Upper lobe of left lung (tissue), 6 donors: Measurements from ENCODE around the gene FCHO1. TPM values are rescaled to one million over a fixed set of nuclear protein-coding genes. Genes with fewer than 3 reads are reported as not detected.
A peak's percentile ranks its signal among the peaks of the same experiment; 100 is the strongest.
"Not testable (repeated sequence)": the region's sequence is repeated elsewhere in the genome, so short reads cannot be mapped to it uniquely, and the experiment has no call there.

Source experiments
- ATAC-seq, 2 donors: fragments of 200-7000 bp; cut with Tn5 transposase; one replicate each; pipeline ENCODE4 v1.9.1; 2022; ENCODE audit warnings: mild to moderate bottlenecking in 2 of 2, moderate library complexity in 2 of 2; ENCODE audit not compliant: low FRiP score in 2 of 2
- DNase-seq, 2 donors: peaks; one replicate each; pipeline ENCODE4 v3.0.0-alpha.2; 2019 to 2020
- H3K27ac ChIP-seq, 4 donors: fragments of 200-600 bp; sonication (generic); one replicate each; pipeline ENCODE4 v1.5.1; 2016 to 2019
- H3K27me3 ChIP-seq, 4 donors: fragments of 200-600 bp; sonication (generic); one replicate each; pipeline ENCODE4 v1.5.1; 2017 to 2019
- H3K36me3 ChIP-seq, 4 donors: fragments of 200-600 bp; sonication (generic); one replicate each; pipeline ENCODE4 v1.5.1; 2016 to 2019
- H3K4me1 ChIP-seq, 4 donors: fragments of 200-600 bp; sonication (generic); one replicate each; pipeline ENCODE4 v1.5.1; 2018 to 2019
- H3K4me3 ChIP-seq, 4 donors: fragments of 200-600 bp; sonication (generic); one replicate each; pipeline ENCODE4 v1.5.1; 2017 to 2019; ENCODE audit warnings: mild to moderate bottlenecking in 2 of 4, moderate library complexity in 1 of 4
- H3K9me3 ChIP-seq, 4 donors: fragments of 200-600 bp; sonication (generic); one replicate each; pipeline ENCODE4 v1.5.1; 2018 to 2019
- CTCF ChIP-seq, 6 experiments: fragments of 450-650 bp in 4 of 6; fragments of 200-600 bp in 2 of 6; sonication (generic) in 2 of 6; IDR thresholded peaks; one replicate each; pipeline ENCODE4 v1.5.1; 2016 to 2019; ENCODE audit warnings: antibody characterized with exemption in 6 of 6
- EP300 ChIP-seq, 4 donors: sonication (generic); formaldehyde crosslinking; IDR thresholded peaks; one replicate each; pipeline ENCODE4 v1.5.1; 2017; ENCODE audit warnings: antibody characterized with exemption in 4 of 4, control low read depth in 2 of 4
- POLR2A ChIP-seq, 4 donors: fragments of 450-650 bp; IDR thresholded peaks; one replicate each; pipeline ENCODE4 v1.5.1; 2016 to 2017; ENCODE audit warnings: antibody characterized with exemption in 4 of 4, mild to moderate bottlenecking in 2 of 4
- POLR2AphosphoS5 ChIP-seq, 2 donors: sonication (generic); formaldehyde crosslinking; IDR thresholded peaks; one replicate each; pipeline ENCODE4 v1.5.1; 2017; ENCODE audit warnings: antibody characterized with exemption in 2 of 2
- WGBS, 2 donors: methylation state at CpG; one replicate each; pipeline ENCODE4 v1.1.5; 2017 to 2018; 5-methylcytosine and 5-hydroxymethylcytosine counted together
- total RNA-seq, 6 donors: library from RNA; depleted of rRNA in 4 of 6; stranded (reverse); fragments of >200 nt in 4 of 6; gene quantifications; one replicate each; pipeline versions ENCODE4 v1.1.0 to v1.2.1, GENCODE V29; 2016 to 2021
- donor health status: DM: no; HTN: no; CAD: no; lungs with moderate emphysema.
- donor health status: DM: no; HTN: yes; CAD: no; lungs with severe emphysema.

FCHO1 gene
- total RNA-seq, 6 donors from 2014 or later, result 1.9 to 19.9 (median 8.7) TPM

- 56 to 57% methylated on average over 4 to 6 of the region's 6 CpGs for WGBS, 2 donors
- H3K36me3 ChIP-seq, result no peaks in the 10 kb centered on the region
- peak overlapping the region in 1 of 4 donors; percentile 31 for H3K4me3 ChIP-seq
- H3K4me1 ChIP-seq, result peaks cover 0 to 13% (median 2%) of the 10 kb centered on the region in 4 donors
- DNase-seq (no peak), ATAC-seq (peak in 1 of 2 donors; percentile 37)
- TF ChIP-seq POLR2A (IDR thresholded peaks at IDR 0.05) (no peak), CTCF (IDR thresholded peaks at IDR 0.05) (no peak), POLR2AphosphoS5 (IDR thresholded peaks at IDR 0.05) (no peak), EP300 (IDR thresholded peaks at IDR 0.05) (no peak)
- no peaks in the 10 kb centered on the region for H3K9me3 ChIP-seq
- peaks cover 0 to 21% (median 12%) of the 10 kb centered on the region in 4 donors for H3K27me3 ChIP-seq
- H3K27ac ChIP-seq, result peak overlapping the region in 1 of 4 donors; percentile 21
These were observed 44.9 kb downstream of the FCHO1 start for GRCh38 chr19:17796013-17796837.

- Histone ChIP-seq H3K27ac (peak overlapping the region in 1 of 4 donors; percentile 21), H3K36me3 (no peaks in the 10 kb centered on the region), H3K27me3 (peaks cover 0 to 21% (median 12%) of the 10 kb centered on the region in 4 donors), H3K4me1 (peaks cover 0 to 11% (median 2%) of the 10 kb centered on the region in 4 donors), H3K4me3 (no peak overlapping the region), H3K9me3 (no peaks in the 10 kb centered on the region)
- ATAC-seq, result no peak
- DNase-seq, result no peak
- TF ChIP-seq POLR2A (IDR thresholded peaks at IDR 0.05), result no peak
- no peak for TF ChIP-seq POLR2AphosphoS5 (IDR thresholded peaks at IDR 0.05)
- TF ChIP-seq EP300 (IDR thresholded peaks at IDR 0.05), result no peak
- no peak for TF ChIP-seq CTCF (IDR thresholded peaks at IDR 0.05)
- 55 to 82% methylated on average over 1 of the region's 1 CpG for WGBS, 2 donors
These were observed 45.7 kb downstream of the FCHO1 start for GRCh38 chr19:17796838-17797423.

GRCh38 chr19:17797424-17798201, 46.3 kb downstream of the FCHO1 start:
- ATAC-seq (peak in 1 of 2 donors; percentile 9), DNase-seq (no peak)
- no peaks in the 10 kb centered on the region for H3K9me3 ChIP-seq
- H3K27me3 ChIP-seq, result peaks cover 0 to 21% (median 12%) of the 10 kb centered on the region in 4 donors
- no peak for TF ChIP-seq POLR2A (IDR thresholded peaks at IDR 0.05)
- TF ChIP-seq POLR2AphosphoS5 (IDR thresholded peaks at IDR 0.05), result no peak
- no peak for TF ChIP-seq EP300 (IDR thresholded peaks at IDR 0.05)
- TF ChIP-seq CTCF (IDR thresholded peaks at IDR 0.05), result no peak
- WGBS, 2 donors, result 68 to 72% methylated on average over 11 of the region's 11 CpGs
- no peaks in the 10 kb centered on the region for H3K36me3 ChIP-seq
- no peak overlapping the region for H3K27ac ChIP-seq
- H3K4me1 ChIP-seq, result peaks cover 0 to 9% (median 2%) of the 10 kb centered on the region in 4 donors
- H3K4me3 ChIP-seq, result no peak overlapping the region

- WGBS, 2 donors, result 88 to 89% methylated on average over 3 of the region's 3 CpGs
- peaks cover 0 to 13% (median 2%) of the 10 kb centered on the region in 4 donors for H3K4me1 ChIP-seq
- not testable (repeated sequence) for DNase-seq, H3K4me3 ChIP-seq, H3K9me3 ChIP-seq, ATAC-seq, H3K27ac ChIP-seq, H3K36me3 ChIP-seq
- peaks cover 0 to 21% (median 12%) of the 10 kb centered on the region in 4 donors for H3K27me3 ChIP-seq
These were observed 47.3 kb downstream of the FCHO1 start for GRCh38 chr19:17798599-17798998.
